Kidney (tissue), 14 donors: ENCODE results near the gene RILPL1. TPM values are rescaled to one million over a fixed set of nuclear protein-coding genes. Genes with fewer than 3 reads are reported as not detected.
A peak's percentile ranks its signal among the peaks of the same experiment; 100 is the strongest.

Experiments
- DNase-seq, 5 donors: peaks; one replicate each; pipeline ENCODE4 v3.0.0-alpha.2; 2013 to 2020
- FAIRE-seq: peaks from 2 replicates; lab custom pipeline; 2012; peaks lifted over from hg19 to GRCh38; lab: Jason Lieb, UNC
- H3K27ac ChIP-seq, 2 donors: one replicate each; pipeline ENCODE4 v1.7.0; 2013; ENCODE audit warnings: low read depth in 2 of 2, low read length in 2 of 2, inconsistent platforms in 1 of 2
- H3K27me3 ChIP-seq: one replicate; pipeline ENCODE4 v1.7.1; 2013; ENCODE audit warnings: low read length, inconsistent platforms; ENCODE audit not compliant: control insufficient read depth, insufficient read depth
- H3K36me3 ChIP-seq, 3 donors: one replicate each; pipeline versions ENCODE4 v1.7.0 to v1.7.1; 2013; ENCODE audit warnings: low read length in 3 of 3, control low read depth in 1 of 3, inconsistent platforms in 1 of 3; ENCODE audit not compliant: insufficient read depth in 3 of 3, control insufficient read depth in 2 of 3
- H3K4me1 ChIP-seq, 3 donors: one replicate each; pipeline versions ENCODE4 v1.7.0 to v1.7.1; 2013; ENCODE audit warnings: low read length in 3 of 3, inconsistent platforms in 1 of 3, low read depth in 1 of 3; ENCODE audit not compliant: control insufficient read depth in 2 of 3, insufficient read depth in 2 of 3
- H3K4me3 ChIP-seq, 3 donors: one replicate each; pipeline versions ENCODE4 v1.7.0 to v1.8.1; 2013; ENCODE audit warnings: low read length in 3 of 3, control low read depth in 1 of 3, inconsistent platforms in 1 of 3
- H3K9ac ChIP-seq, 3 donors: one replicate each; pipeline versions ENCODE4 v1.7.0 to v1.7.1; 2013; ENCODE audit warnings: low read length in 3 of 3, control low read depth in 1 of 3, inconsistent platforms in 1 of 3
- H3K9me3 ChIP-seq, 3 donors: one replicate each; pipeline versions ENCODE4 v1.7.0 to v1.7.1; 2013; ENCODE audit warnings: low read length in 3 of 3, control low read depth in 1 of 3, inconsistent platforms in 1 of 3; ENCODE audit not compliant: control insufficient read depth in 2 of 3, insufficient read depth in 1 of 3
- intact Hi-C: fragments of 100-400 bp; cut with DNase I; formaldehyde crosslinking; loops from one replicate; pipeline ENCODE4 v1.11.1; 2022
- polyA plus RNA-seq: library from polyadenylated mRNA; stranded (reverse); fragments of 350-450 nt; fragmentation: Illumina TruSeq; extraction: RNeasy Lipid Tissue Mini Kit (QIAGEN cat#74804); gene quantifications from one replicate; pipeline ENCODE4 v1.2.3, GENCODE V29; 2014; ENCODE audit warnings: low read depth, low replicate concordance; ENCODE audit not compliant: insufficient read depth
- total RNA-seq: library from RNA; stranded (reverse); fragmentation: NEBNext Ultra II Directional; extraction: Animal tissue kit (Norgen Biotek cat#: 25700); gene quantifications from one replicate; pipeline ENCODE4 v1.2.1, GENCODE V29; 2021
- TF ChIP-seq, protein P1 (sequence below): IDR thresholded peaks from 3 replicates; pipeline ENCODE4 v1.5.1; 2012; ENCODE audit warnings: mild to moderate bottlenecking, moderate library complexity, borderline replicate concordance; ENCODE audit not compliant: insufficient read depth; ENCODE audit errors: extremely low read depth
- donor health status: control.
- donor health status: control.
- donor health status: control.
- donor health status: control.
- donor health status: control.
- donor health status: DM: yes; HTN: yes; CAD: no.
- donor health status: Normal renal cell carcinoma (clear cell type).

Gene RILPL1
- total and polyA plus RNA-seq, 2 donors from 2014 or later: 14.1 to 19.0 TPM

DNA sequence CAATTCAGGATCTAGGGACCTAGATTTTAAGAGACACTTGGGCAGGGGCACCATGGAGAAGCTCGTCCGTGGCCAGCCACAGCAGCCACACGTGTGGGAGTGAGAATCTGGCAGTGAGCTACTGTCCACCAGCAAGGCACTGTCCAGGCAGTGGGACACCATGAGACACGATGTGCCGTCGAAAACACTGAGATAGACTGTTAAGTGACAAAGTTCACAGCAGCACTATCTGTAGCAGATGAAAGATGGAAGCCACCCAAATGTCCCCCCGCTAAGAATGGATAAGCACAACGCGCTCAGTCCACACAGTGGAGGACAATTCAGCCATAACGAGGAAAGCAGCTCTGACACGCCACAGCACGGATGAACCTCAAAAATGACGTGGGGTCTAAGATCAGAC, 19.7 kb downstream of the RILPL1 start:
- H3K9ac ChIP-seq: no peak overlapping the region
- H3K4me1 ChIP-seq: no peaks in the 10 kb centered on the region
- TF ChIP-seq, protein P1, sequence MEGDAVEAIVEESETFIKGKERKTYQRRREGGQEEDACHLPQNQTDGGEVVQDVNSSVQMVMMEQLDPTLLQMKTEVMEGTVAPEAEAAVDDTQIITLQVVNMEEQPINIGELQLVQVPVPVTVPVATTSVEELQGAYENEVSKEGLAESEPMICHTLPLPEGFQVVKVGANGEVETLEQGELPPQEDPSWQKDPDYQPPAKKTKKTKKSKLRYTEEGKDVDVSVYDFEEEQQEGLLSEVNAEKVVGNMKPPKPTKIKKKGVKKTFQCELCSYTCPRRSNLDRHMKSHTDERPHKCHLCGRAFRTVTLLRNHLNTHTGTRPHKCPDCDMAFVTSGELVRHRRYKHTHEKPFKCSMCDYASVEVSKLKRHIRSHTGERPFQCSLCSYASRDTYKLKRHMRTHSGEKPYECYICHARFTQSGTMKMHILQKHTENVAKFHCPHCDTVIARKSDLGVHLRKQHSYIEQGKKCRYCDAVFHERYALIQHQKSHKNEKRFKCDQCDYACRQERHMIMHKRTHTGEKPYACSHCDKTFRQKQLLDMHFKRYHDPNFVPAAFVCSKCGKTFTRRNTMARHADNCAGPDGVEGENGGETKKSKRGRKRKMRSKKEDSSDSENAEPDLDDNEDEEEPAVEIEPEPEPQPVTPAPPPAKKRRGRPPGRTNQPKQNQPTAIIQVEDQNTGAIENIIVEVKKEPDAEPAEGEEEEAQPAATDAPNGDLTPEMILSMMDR: no peak
- intact Hi-C loops: no loop called here
- no peaks in the 10 kb centered on the region for H3K27me3 ChIP-seq
- no peak overlapping the region for H3K27ac ChIP-seq
- peaks cover 17 to 23% (median 20%) of the 10 kb centered on the region in 3 donors for H3K36me3 ChIP-seq
- H3K4me3 ChIP-seq: no peak overlapping the region
- peaks cover 0 to 6% (median 0%) of the 10 kb centered on the region in 3 donors for H3K9me3 ChIP-seq
- no peak for FAIRE-seq
- DNase-seq: no peak

DNA sequence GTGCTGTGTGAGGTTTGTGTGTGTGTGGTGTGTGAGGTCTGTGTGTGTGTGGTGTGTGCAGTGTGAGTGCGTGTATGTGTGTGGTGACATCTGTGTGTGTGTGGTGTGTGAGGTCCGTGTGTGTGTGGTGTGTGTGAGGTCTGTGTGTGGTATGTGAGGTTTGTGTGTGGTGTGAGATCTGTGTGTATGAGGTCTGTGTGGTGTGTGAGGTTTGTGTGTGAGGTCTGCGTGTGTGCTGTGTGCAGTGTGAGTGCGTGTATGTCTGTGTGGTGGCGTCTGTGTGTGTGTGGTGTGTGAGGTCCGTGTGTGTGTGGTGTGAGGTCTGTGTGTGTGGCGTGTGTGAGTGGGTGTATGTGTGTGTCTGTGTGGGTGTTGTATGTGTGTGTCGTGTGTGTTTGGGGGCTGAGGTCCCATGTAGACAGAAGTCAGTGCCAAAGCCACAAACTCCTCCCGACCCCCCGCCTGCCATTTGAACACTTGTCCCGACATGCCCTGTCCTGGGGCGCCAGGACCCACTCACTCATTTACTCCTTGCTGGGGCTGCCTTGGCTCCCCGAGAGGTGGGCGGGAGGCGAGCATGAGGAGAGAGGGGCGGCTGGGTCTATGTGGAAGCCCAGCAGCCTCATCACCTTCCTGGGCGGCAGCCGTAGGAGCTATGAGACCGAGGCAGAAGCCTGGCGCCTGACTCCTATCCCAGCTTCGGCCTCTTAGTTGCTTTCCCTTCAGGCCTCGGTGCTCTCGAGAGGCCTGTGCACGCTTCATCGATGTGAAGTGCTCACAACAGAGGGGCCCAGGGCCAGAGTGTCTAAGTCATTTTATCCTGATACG, 20.5 kb downstream of the RILPL1 start:
- H3K4me3 ChIP-seq: no peak overlapping the region
- no peak overlapping the region for H3K27ac ChIP-seq
- H3K27me3 ChIP-seq: no peaks in the 10 kb centered on the region
- H3K9me3 ChIP-seq: peaks cover 0 to 6% (median 0%) of the 10 kb centered on the region in 3 donors
- H3K4me1 ChIP-seq: no peaks in the 10 kb centered on the region
- DNase-seq: peak in 4 of 5 donors; percentile 69 to 80 (median 72)
- FAIRE-seq: no peak
- H3K36me3 ChIP-seq: peaks cover 17 to 23% (median 20%) of the 10 kb centered on the region in 3 donors
- TF ChIP-seq, protein P1: no peak
- no peak overlapping the region for H3K9ac ChIP-seq
- intact Hi-C loops: no loop called here

DNA sequence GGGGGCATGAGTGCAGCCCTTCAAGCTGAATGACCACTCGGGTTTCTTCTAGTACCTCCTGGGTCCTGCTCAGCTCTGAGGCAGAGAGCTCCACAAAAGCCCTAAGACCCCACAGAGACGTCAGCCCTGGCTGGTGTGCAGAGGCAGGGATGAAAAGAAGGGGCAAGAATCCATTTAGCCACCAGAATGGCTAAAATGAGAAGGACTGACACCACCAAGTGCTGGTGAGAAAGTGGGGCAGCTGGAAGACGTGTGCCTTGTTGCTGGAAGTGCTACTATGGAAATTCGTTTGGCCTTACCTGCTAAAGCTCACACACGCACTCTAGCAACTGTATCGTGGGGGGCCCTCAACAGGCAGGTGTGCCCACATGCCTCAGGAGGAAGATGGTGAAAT, 26.7 kb downstream of the RILPL1 start:
- Histone ChIP-seq H3K4me1 (no peaks in the 10 kb centered on the region), H3K9me3 (peaks cover 0 to 2% (median 0%) of the 10 kb centered on the region in 3 donors), H3K9ac (no peak overlapping the region), H3K36me3 (peaks cover 7 to 13% (median 9%) of the 10 kb centered on the region in 3 donors), H3K27ac (no peak overlapping the region), H3K27me3 (no peaks in the 10 kb centered on the region), H3K4me3 (no peak overlapping the region)
- TF ChIP-seq, protein P1: no peak
- DNase-seq (no peak), FAIRE-seq (no peak)
- intact Hi-C loops: no loop called here
